HepG2 (cell line): ENCODE results near the gene OLFM1. TPM values are rescaled to one million over a fixed set of nuclear protein-coding genes. Genes with fewer than 3 reads are reported as not detected.

Source experiments
- DNMT3B ChIP-seq: conservative IDR thresholded peaks from 2 replicates; pipeline ENCODE4 v1.6.1; 2016; ENCODE audit warnings: missing biosample characterization, control low read depth
- MTA1 ChIP-seq: sonication (generic); formaldehyde crosslinking; IDR thresholded peaks from 2 replicates; pipeline ENCODE4 v1.4.0; 2020; ENCODE audit warnings: missing genetic modification reagents, mild to moderate bottlenecking, borderline replicate concordance
- MYPOP ChIP-seq: sonication (generic); formaldehyde crosslinking; IDR thresholded peaks from 2 replicates; pipeline ENCODE4 v1.8.1; 2023; ENCODE audit warnings: mild to moderate bottlenecking, moderate library complexity, missing genetic modification reagents
- REL ChIP-seq: sonication (generic); formaldehyde crosslinking; conservative IDR thresholded peaks from 2 replicates; pipeline ENCODE4 v1.8.0; 2022; ENCODE audit warnings: mild to moderate bottlenecking, missing genetic modification reagents, moderate library complexity
- RFX5 ChIP-seq: IDR thresholded peaks from 2 replicates; pipeline ENCODE4 v1.6.1; 2011; ENCODE audit warnings: low read depth, low read length, improper control_type of control experiment
- SIN3A ChIP-seq: IDR thresholded peaks from 2 replicates; pipeline ENCODE4 v1.6.1; 2011; ENCODE audit warnings: low read depth, mild to moderate bottlenecking, control low read depth, low read length, borderline replicate concordance
- TMF1 ChIP-seq: sonication (generic); formaldehyde crosslinking; IDR thresholded peaks from 2 replicates; pipeline ENCODE4 v1.8.1; 2022; ENCODE audit warnings: low read depth, missing genetic modification reagents
- ZFP36L1 ChIP-seq: sonication (generic); formaldehyde crosslinking; IDR thresholded peaks from 2 replicates; pipeline ENCODE4 v1.8.0; 2022; ENCODE audit warnings: mild to moderate bottlenecking, missing genetic modification reagents, moderate library complexity
- ZMAT5 ChIP-seq: sonication (generic); formaldehyde crosslinking; IDR thresholded peaks from 2 replicates; pipeline ENCODE4 v1.5.0; 2020; ENCODE audit warnings: mild to moderate bottlenecking, low read depth, missing genetic modification reagents, borderline replicate concordance
- ZNF281 ChIP-seq: sonication (generic); formaldehyde crosslinking; IDR thresholded peaks from 2 replicates; pipeline ENCODE4 v1.4.0; 2020; ENCODE audit warnings: missing genetic modification reagents, borderline replicate concordance
- ZNF318 ChIP-seq: sonication (generic); formaldehyde crosslinking; IDR thresholded peaks from 2 replicates; pipeline ENCODE4 v1.4.0; 2020; ENCODE audit warnings: mild to moderate bottlenecking, missing genetic modification reagents
- ZNF556 ChIP-seq: sonication (generic); formaldehyde crosslinking; IDR thresholded peaks from 2 replicates; pipeline ENCODE4 v1.4.0; 2020; ENCODE audit warnings: mild to moderate bottlenecking, missing genetic modification reagents, borderline replicate concordance
- ZNF577 ChIP-seq: sonication (generic); formaldehyde crosslinking; IDR thresholded peaks from 2 replicates; pipeline ENCODE4 v1.4.0; 2020; ENCODE audit warnings: mild to moderate bottlenecking, low read depth, missing genetic modification reagents, borderline replicate concordance
- polyA plus RNA-seq, 8 experiments: library from polyadenylated mRNA; depleted of rRNA in 3 of 8; stranded (reverse) in 7 of 8; unstranded in 1 of 8; fragments of >200 nt; fragmentation: Illumina TruSeq in 4 of 8; extraction: Trizol in 4 of 8; gene quantifications; 2 replicates each; pipeline versions ENCODE4 v1.2.1 to v1.2.3, GENCODE V29; 2011 to 2016; ENCODE audit warnings: low read depth in 4 of 8, missing spikeins in 1 of 8, mixed read lengths in 1 of 8; ENCODE audit not compliant: insufficient read depth in 1 of 8
- total RNA-seq, 5 experiments: library from RNA; depleted of rRNA; stranded (reverse); fragments of >200 nt; fragmentation: Illumina TruSeq; extraction: Trizol; gene quantifications; 2 replicates each; pipeline ENCODE4 v1.2.3, GENCODE V29; 2016; ENCODE audit warnings: low read depth in 1 of 5

The OLFM1 gene
- total and polyA plus RNA-seq, 2 of the 13 experiments (the other 11 are each of a cell fraction or from before 2014, with no cell fraction given), result not detected

- TF ChIP-seq SIN3A, result no peak
- TF ChIP-seq ZNF281 (CRISPR knock-in tag), result peak; percentile 44; the same call in 1 of the 2 replicates
- peak; percentile 39; the same call in 1 of the 2 replicates for TF ChIP-seq MTA1 (CRISPR knock-in tag)
- no peak for TF ChIP-seq TMF1 (CRISPR knock-in tag)
- TF ChIP-seq DNMT3B (CRISPR knock-in tag), result no peak
- peak; percentile 68; the same call in 1 of the 2 replicates for TF ChIP-seq MYPOP (CRISPR knock-in tag)
- no peak for TF ChIP-seq ZMAT5
- no peak for TF ChIP-seq ZNF577
- TF ChIP-seq ZFP36L1 (CRISPR knock-in tag), result no peak; the same call in 1 of the 2 replicates
- TF ChIP-seq ZNF556, result peak; percentile 76; the same call in 1 of the 2 replicates
- no peak for TF ChIP-seq RFX5
- no peak for TF ChIP-seq REL (CRISPR knock-in tag)
- 0 out of 2 replicates have a peak, but pooled peaks have one; percentile 59 for TF ChIP-seq ZNF318
Measured at GRCh38 chr9:135085830-135086546, 1.5 kb upstream of the OLFM1 start (continued).
